NCI-H446 (cell line): Measurements from ENCODE around the gene GRIN2A.

Experiments
- DNase-seq, 2 experiments: peaks; one replicate each; lab custom pipeline; 2025; lab: John Stamatoyannopoulos, UW

The GRIN2A gene

GRCh38 chr16:10181196-10182162 is 749 bp downstream of the GRIN2A start:
- DNase-seq, result peak in 1 of 2 experiments; percentile 4

GRCh38 chr16:10180771-10181163 is 1.5 kb downstream of the GRIN2A start:
- DNase-seq, result no peak

- DNase-seq, result no peak
These were observed 2.0 kb downstream of the GRIN2A start for GRCh38 chr16:10180042-10180770.

- no peak for DNase-seq
These were observed 3.7 kb downstream of the GRIN2A start for GRCh38 chr16:10178526-10178925.

- DNase-seq, result no peak
These were observed 4.1 kb downstream of the GRIN2A start for GRCh38 chr16:10178080-10178479.

GRCh38 chr16:10172848-10173655 is 9.2 kb downstream of the GRIN2A start:
- DNase-seq, result no peak

GRCh38 chr16:10171221-10171620 is 11.0 kb downstream of the GRIN2A start:
- DNase-seq, result no peak

GRCh38 chr16:10169904-10170410 is 12.3 kb downstream of the GRIN2A start:
- DNase-seq, result no peak

- DNase-seq, result no peak
These were observed 13.2 kb downstream of the GRIN2A start for GRCh38 chr16:10169031-10169430.

- DNase-seq, result no peak
These were observed 14.0 kb downstream of the GRIN2A start for GRCh38 chr16:10168258-10168657.

GRCh38 chr16:10165643-10166042 is 16.6 kb downstream of the GRIN2A start:
- DNase-seq, result no peak

- no peak for DNase-seq
These were observed 19.2 kb downstream of the GRIN2A start for GRCh38 chr16:10162981-10163380.

- DNase-seq, result no peak
These were observed 26.1 kb downstream of the GRIN2A start for GRCh38 chr16:10156099-10156498.

GRCh38 chr16:10154389-10154788 is 27.8 kb downstream of the GRIN2A start:
- no peak for DNase-seq

- DNase-seq, result no peak
These were observed 28.2 kb downstream of the GRIN2A start for GRCh38 chr16:10153985-10154384.

- no peak for DNase-seq
These were observed 30.5 kb downstream of the GRIN2A start for GRCh38 chr16:10151718-10152117.

GRCh38 chr16:10150906-10151305 is 31.3 kb downstream of the GRIN2A start:
- no peak for DNase-seq

- DNase-seq, result no peak
These were observed 36.6 kb downstream of the GRIN2A start for GRCh38 chr16:10145542-10146035.

GRCh38 chr16:10141671-10142070 is 40.6 kb downstream of the GRIN2A start:
- DNase-seq, result no peak

- no peak for DNase-seq
These were observed 43.3 kb downstream of the GRIN2A start for GRCh38 chr16:10138881-10139280.

- DNase-seq, result no peak
These were observed 44.9 kb downstream of the GRIN2A start for GRCh38 chr16:10137341-10137740.

GRCh38 chr16:10136916-10137315 is 45.3 kb downstream of the GRIN2A start:
- DNase-seq, result no peak
